ENCODE results near the gene ZSCAN10. TPM values are rescaled to one million over a fixed set of nuclear protein-coding genes. Genes with fewer than 3 reads are reported as not detected.

ZSCAN10 gene
- total and polyA plus RNA-seq, 2 of the 13 experiments (the other 11 are each of a cell fraction or from before 2014, with no cell fraction given) = not detected

DNA sequence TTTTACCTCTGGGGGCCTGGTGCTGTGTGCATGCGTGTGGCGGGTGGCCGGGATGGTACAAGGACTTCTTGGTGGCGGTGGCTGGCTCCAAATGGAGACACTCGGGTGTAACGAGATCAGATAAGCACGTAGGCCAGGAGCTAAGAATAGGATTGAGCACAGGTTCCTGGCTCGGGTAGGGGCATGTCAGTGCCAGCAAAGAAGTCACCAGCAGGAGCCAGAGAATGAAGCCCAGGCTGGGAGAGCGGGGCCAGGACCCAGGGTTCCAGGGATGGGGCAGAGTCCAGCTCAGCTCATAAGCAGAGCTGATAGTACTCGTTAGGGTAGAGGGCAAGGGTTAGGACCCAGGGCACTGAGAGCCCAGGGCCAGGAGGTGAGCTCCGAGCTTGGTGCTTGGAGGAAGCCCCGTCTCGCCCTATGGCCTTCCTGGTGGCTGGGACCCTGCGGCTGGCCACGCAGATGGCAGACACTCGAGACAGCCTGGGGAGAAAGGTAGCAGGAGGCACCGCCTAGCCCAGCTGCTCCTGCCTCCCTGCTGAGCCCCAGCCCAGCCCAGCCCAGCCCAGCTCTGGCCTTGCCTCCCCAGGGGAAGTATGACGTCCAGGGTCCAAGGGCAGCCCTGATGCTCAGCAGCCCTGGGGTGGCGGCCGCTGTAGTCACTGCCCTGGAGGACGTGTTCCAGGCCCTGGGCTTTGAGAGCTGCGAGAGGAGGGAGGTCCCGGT is 44.7 kb upstream of the ZSCAN10 start (continued):
- TF ChIP-seq, protein P1, sequence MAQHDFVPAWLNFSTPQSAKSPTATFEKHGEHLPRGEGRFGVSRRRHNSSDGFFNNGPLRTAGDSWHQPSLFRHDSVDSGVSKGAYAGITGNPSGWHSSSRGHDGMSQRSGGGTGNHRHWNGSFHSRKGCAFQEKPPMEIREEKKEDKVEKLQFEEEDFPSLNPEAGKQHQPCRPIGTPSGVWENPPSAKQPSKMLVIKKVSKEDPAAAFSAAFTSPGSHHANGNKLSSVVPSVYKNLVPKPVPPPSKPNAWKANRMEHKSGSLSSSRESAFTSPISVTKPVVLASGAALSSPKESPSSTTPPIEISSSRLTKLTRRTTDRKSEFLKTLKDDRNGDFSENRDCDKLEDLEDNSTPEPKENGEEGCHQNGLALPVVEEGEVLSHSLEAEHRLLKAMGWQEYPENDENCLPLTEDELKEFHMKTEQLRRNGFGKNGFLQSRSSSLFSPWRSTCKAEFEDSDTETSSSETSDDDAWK (CRISPR knock-in tag; IDR thresholded peaks at IDR 0.05) = no peak
- no peak for TF ChIP-seq ZNF614 (CRISPR knock-in tag; IDR thresholded peaks at IDR 0.05; ENCODE audit: borderline replicate concordance)
- no peak for TF ChIP-seq REXO4 (CRISPR knock-in tag; IDR thresholded peaks at IDR 0.05; ENCODE audit: borderline replicate concordance)
- TF ChIP-seq CHCHD3 (CRISPR knock-in tag; IDR thresholded peaks at IDR 0.05) = no peak
- TF ChIP-seq, protein P2, sequence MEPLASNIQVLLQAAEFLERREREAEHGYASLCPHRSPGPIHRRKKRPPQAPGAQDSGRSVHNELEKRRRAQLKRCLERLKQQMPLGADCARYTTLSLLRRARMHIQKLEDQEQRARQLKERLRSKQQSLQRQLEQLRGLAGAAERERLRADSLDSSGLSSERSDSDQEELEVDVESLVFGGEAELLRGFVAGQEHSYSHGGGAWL (CRISPR knock-in tag; IDR thresholded peaks at IDR 0.05) = peak; percentile 21; the same call in 1 of the 2 replicates
- TF ChIP-seq ZNF34 (CRISPR knock-in tag; IDR thresholded peaks at IDR 0.05; ENCODE audit: borderline replicate concordance) = no peak
- TF ChIP-seq THYN1 (CRISPR knock-in tag; IDR thresholded peaks at IDR 0.05; ENCODE audit: borderline replicate concordance, low read depth) = no peak
- no peak for TF ChIP-seq FOXM1 (CRISPR knock-in tag; IDR thresholded peaks at IDR 0.05)
- TF ChIP-seq ZNF138 (CRISPR knock-in tag; IDR thresholded peaks at IDR 0.05; ENCODE audit: low read depth) = no peak
- TF ChIP-seq, protein P3, sequence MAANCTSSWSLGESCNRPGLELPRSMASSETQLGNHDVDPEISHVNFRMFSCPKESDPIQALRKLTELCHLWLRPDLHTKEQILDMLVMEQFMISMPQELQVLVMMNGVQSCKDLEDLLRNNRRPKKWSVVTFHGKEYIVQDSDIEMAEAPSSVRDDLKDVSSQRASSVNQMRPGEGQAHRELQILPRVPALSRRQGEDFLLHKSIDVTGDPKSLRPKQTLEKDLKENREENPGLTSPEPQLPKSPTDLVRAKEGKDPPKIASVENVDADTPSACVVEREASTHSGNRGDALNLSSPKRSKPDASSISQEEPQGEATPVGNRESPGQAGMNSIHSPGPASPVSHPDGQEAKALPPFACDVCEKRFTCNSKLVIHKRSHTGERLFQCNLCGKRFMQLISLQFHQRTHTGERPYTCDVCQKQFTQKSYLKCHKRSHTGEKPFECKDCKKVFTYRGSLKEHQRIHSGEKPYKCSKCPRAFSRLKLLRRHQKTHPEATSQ (CRISPR knock-in tag; IDR thresholded peaks at IDR 0.05; ENCODE audit: borderline replicate concordance) = no peak
- TF ChIP-seq ZNF878 (CRISPR knock-in tag; IDR thresholded peaks at IDR 0.05) = no peak
- 0 out of 2 replicates have a peak, but pooled peaks have one; percentile 51 for TF ChIP-seq ZNF292 (CRISPR knock-in tag; IDR thresholded peaks at IDR 0.05; ENCODE audit: borderline replicate concordance, low read depth)
- TF ChIP-seq AKAP8 (CRISPR knock-in tag; IDR thresholded peaks at IDR 0.05) = no peak
- TF ChIP-seq MEIS1 (CRISPR knock-in tag; IDR thresholded peaks at IDR 0.05; ENCODE audit: borderline replicate concordance) = 0 out of 2 replicates have a peak, but pooled peaks have one; percentile 11
- peak; percentile 51 for TF ChIP-seq ZFY (CRISPR knock-in tag; IDR thresholded peaks at IDR 0.05)
- TF ChIP-seq, protein P4, sequence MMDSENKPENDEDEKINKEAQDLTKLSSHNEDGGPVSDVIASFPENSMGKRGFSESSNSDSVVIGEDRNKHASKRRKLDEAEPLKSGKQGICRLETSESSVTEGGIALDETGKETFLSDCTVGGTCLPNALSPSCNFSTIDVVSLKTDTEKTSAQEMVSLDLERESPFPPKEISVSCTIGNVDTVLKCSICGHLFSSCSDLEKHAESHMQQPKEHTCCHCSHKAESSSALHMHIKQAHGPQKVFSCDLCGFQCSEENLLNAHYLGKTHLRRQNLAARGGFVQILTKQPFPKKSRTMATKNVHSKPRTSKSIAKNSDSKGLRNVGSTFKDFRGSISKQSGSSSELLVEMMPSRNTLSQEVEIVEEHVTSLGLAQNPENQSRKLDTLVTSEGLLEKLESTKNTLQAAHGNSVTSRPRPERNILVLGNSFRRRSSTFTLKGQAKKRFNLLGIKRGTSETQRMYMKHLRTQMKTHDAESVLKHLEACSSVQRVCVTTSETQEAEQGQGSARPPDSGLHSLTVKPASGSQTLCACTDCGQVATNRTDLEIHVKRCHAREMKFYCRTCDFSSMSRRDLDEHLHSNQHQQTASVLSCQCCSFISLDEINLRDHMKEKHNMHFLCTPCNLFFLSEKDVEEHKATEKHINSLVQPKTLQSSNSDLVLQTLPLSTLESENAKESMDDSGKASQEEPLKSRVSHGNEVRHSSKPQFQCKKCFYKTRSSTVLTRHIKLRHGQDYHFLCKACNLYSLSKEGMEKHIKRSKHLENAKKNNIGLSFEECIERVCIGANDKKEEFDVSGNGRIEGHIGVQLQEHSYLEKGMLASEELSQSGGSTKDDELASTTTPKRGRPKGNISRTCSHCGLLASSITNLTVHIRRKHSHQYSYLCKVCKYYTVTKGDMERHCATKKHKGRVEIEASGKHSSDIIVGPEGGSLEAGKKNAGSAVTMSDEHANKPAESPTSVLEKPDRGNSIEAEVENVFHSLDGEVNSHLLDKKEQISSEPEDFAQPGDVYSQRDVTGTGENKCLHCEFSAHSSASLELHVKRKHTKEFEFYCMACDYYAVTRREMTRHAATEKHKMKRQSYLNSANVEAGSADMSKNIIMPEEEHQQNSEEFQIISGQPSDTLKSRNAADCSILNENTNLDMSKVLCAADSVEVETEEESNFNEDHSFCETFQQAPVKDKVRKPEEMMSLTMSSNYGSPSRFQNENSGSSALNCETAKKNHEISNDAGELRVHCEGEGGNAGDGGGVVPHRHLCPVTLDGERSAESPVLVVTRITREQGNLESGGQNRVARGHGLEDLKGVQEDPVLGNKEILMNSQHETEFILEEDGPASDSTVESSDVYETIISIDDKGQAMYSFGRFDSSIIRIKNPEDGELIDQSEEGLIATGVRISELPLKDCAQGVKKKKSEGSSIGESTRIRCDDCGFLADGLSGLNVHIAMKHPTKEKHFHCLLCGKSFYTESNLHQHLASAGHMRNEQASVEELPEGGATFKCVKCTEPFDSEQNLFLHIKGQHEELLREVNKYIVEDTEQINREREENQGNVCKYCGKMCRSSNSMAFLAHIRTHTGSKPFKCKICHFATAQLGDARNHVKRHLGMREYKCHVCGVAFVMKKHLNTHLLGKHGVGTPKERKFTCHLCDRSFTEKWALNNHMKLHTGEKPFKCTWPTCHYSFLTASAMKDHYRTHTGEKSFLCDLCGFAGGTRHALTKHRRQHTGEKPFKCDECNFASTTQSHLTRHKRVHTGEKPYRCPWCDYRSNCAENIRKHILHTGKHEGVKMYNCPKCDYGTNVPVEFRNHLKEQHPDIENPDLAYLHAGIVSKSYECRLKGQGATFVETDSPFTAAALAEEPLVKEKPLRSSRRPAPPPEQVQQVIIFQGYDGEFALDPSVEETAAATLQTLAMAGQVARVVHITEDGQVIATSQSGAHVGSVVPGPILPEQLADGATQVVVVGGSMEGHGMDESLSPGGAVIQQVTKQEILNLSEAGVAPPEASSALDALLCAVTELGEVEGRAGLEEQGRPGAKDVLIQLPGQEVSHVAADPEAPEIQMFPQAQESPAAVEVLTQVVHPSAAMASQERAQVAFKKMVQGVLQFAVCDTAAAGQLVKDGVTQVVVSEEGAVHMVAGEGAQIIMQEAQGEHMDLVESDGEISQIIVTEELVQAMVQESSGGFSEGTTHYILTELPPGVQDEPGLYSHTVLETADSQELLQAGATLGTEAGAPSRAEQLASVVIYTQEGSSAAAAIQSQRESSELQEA (CRISPR knock-in tag; IDR thresholded peaks at IDR 0.05; ENCODE audit: not compliant biosample characterization) = peak; percentile 22
- TF ChIP-seq, protein P5, sequence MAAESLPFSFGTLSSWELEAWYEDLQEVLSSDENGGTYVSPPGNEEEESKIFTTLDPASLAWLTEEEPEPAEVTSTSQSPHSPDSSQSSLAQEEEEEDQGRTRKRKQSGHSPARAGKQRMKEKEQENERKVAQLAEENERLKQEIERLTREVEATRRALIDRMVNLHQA (CRISPR knock-in tag; IDR thresholded peaks at IDR 0.05) = no peak
